Measurements from ENCODE around the gene LSM3.
A peak's percentile ranks its signal among the peaks of the same experiment; 100 is the strongest.
"Not testable (repeated sequence)": the region's sequence is repeated elsewhere in the genome, so short reads cannot be mapped to it uniquely, and the experiment has no call there.

LSM3 gene

GRCh38 chr3:14222457-14222856 lies 43.8 kb downstream of the LSM3 start:
- no peak for DNase-seq (ENCODE audit: low read depth)

- peak; percentile 84 for DNase-seq (ENCODE audit: low read depth)
These were observed 44.4 kb downstream of the LSM3 start for GRCh38 chr3:14222900-14223594.

- DNase-seq (ENCODE audit: low read depth) = no peak
These were observed 45.0 kb downstream of the LSM3 start for GRCh38 chr3:14223595-14223994.

- peak; percentile 86 for DNase-seq (ENCODE audit: low read depth)
These were observed 46.3 kb downstream of the LSM3 start for GRCh38 chr3:14224895-14225294.

GRCh38 chr3:14225421-14225820 lies 46.8 kb downstream of the LSM3 start:
- DNase-seq (ENCODE audit: low read depth) = no peak

GRCh38 chr3:14226351-14226750 lies 47.7 kb downstream of the LSM3 start:
- DNase-seq (ENCODE audit: low read depth) = not testable (repeated sequence)

GRCh38 chr3:14227856-14228255 lies 49.2 kb downstream of the LSM3 start:
- peak; percentile 64 for DNase-seq (ENCODE audit: low read depth)

- no peak for DNase-seq (ENCODE audit: low read depth)
These were observed 50.3 kb downstream of the LSM3 start for GRCh38 chr3:14228681-14229470.

- DNase-seq (ENCODE audit: low read depth) = peak; percentile 63
These were observed 51.1 kb downstream of the LSM3 start for GRCh38 chr3:14229695-14230094.

- no peak for DNase-seq (ENCODE audit: low read depth)
These were observed 52.1 kb downstream of the LSM3 start for GRCh38 chr3:14230729-14231128.

- no peak for DNase-seq (ENCODE audit: low read depth)
These were observed 52.8 kb downstream of the LSM3 start for GRCh38 chr3:14231145-14231990.

GRCh38 chr3:14231998-14232501 lies 53.4 kb downstream of the LSM3 start:
- DNase-seq (ENCODE audit: low read depth) = no peak

GRCh38 chr3:14234251-14235002 lies 55.8 kb downstream of the LSM3 start:
- DNase-seq (ENCODE audit: low read depth) = peak; percentile 53

- DNase-seq (ENCODE audit: low read depth) = no peak
These were observed 56.6 kb downstream of the LSM3 start for GRCh38 chr3:14235003-14235911.

- DNase-seq (ENCODE audit: low read depth) = no peak
These were observed 57.3 kb downstream of the LSM3 start for GRCh38 chr3:14235912-14236295.

- no peak for DNase-seq (ENCODE audit: low read depth)
These were observed 58.3 kb downstream of the LSM3 start for GRCh38 chr3:14236902-14237301.

- DNase-seq (ENCODE audit: low read depth) = no peak
These were observed 58.8 kb downstream of the LSM3 start for GRCh38 chr3:14237457-14237856.

- no peak for DNase-seq (ENCODE audit: low read depth)
These were observed 59.7 kb downstream of the LSM3 start for GRCh38 chr3:14238356-14238755.

- DNase-seq (ENCODE audit: low read depth) = no peak
These were observed 60.3 kb downstream of the LSM3 start for GRCh38 chr3:14238930-14239329.

- no peak for DNase-seq (ENCODE audit: low read depth)
These were observed 61.3 kb downstream of the LSM3 start for GRCh38 chr3:14239940-14240339.

GRCh38 chr3:14240366-14240765 lies 61.7 kb downstream of the LSM3 start:
- DNase-seq (ENCODE audit: low read depth) = no peak

Data from amniotic epithelial cell (primary cell).